ENCODE data around the gene WDR19. TPM values are rescaled to one million over a fixed set of nuclear protein-coding genes. Genes with fewer than 3 reads are reported as not detected.

WDR19 gene
- total and polyA plus RNA-seq, 2 donors from 2014 or later: 21.4 to 42.5 TPM

DNA sequence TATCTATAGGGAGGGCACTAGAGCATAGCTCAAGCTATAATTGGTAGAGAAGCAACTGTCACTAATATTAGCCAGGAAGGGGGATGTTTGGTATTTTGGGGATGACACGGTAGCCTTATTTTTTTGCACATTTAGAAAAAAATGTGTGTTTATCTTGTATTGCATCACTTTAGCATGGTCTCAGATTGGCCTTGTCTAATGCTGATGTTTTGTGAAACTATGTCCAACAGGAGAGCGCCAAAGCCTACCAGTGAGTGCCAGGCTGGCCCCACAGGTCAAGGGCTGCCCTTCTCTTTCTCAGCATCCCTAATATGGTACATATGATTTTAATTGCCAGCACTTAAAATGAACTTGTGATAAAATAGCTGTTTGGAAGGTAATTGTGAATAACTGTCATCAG lies 24.8 kb upstream of the WDR19 start:
- Histone ChIP-seq H3K4me3 (ENCODE audit: low read length in 3 of 3) (no peak overlapping the region), H3K9ac (ENCODE audit: low read length in 3 of 3) (no peak overlapping the region), H3K36me3 (ENCODE audit: control insufficient read depth in 2 of 3, insufficient read depth in 3 of 3, low read length in 3 of 3) (no peaks in the 10 kb centered on the region), H3K4me1 (ENCODE audit: control insufficient read depth in 2 of 3, insufficient read depth in 2 of 3, low read depth in 1 of 3, low read length in 3 of 3) (no peaks in the 10 kb centered on the region), H3K9me3 (ENCODE audit: control insufficient read depth in 2 of 3, insufficient read depth in 1 of 3, low read length in 3 of 3) (no peaks in the 10 kb centered on the region), H3K27me3 (ENCODE audit: control insufficient read depth, insufficient read depth, low read length) (no peaks in the 10 kb centered on the region), H3K27ac (ENCODE audit: low read depth in 2 of 2, low read length in 2 of 2) (no peak overlapping the region)
- intact Hi-C loops (cut with DNase I): no loop called here
- TF ChIP-seq, protein P1, sequence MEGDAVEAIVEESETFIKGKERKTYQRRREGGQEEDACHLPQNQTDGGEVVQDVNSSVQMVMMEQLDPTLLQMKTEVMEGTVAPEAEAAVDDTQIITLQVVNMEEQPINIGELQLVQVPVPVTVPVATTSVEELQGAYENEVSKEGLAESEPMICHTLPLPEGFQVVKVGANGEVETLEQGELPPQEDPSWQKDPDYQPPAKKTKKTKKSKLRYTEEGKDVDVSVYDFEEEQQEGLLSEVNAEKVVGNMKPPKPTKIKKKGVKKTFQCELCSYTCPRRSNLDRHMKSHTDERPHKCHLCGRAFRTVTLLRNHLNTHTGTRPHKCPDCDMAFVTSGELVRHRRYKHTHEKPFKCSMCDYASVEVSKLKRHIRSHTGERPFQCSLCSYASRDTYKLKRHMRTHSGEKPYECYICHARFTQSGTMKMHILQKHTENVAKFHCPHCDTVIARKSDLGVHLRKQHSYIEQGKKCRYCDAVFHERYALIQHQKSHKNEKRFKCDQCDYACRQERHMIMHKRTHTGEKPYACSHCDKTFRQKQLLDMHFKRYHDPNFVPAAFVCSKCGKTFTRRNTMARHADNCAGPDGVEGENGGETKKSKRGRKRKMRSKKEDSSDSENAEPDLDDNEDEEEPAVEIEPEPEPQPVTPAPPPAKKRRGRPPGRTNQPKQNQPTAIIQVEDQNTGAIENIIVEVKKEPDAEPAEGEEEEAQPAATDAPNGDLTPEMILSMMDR (IDR thresholded peaks at IDR 0.05; ENCODE audit: borderline replicate concordance, extremely low read depth, insufficient read depth): no peak
- FAIRE-seq (no peak), DNase-seq (no peak)

DNA sequence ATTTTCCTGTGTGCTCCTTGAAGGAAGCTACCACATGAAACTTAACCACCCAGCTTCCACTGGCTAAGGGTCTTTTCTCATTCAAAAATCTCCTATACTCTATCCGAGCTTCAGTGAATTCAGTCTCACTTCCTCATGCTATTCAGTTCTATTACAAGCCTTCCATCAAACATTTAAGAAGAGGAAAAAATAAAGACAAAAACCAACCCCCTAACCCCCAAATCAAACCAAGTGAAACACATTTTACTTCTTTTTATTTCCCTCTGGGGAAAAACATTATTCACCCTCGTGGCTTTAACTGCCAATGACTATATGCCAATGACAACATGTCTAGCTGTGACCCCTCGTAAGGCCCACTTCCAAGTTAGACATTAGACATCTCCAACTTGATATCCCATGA lies 16.2 kb upstream of the WDR19 start:
- H3K9ac ChIP-seq (ENCODE audit: low read length in 3 of 3): no peak overlapping the region
- H3K27ac ChIP-seq (ENCODE audit: low read depth in 2 of 2, low read length in 2 of 2): no peak overlapping the region
- H3K36me3 ChIP-seq (ENCODE audit: control insufficient read depth in 2 of 3, insufficient read depth in 3 of 3, low read length in 3 of 3): no peaks in the 10 kb centered on the region
- H3K4me3 ChIP-seq (ENCODE audit: low read length in 3 of 3): no peak overlapping the region
- TF ChIP-seq, protein P1 (IDR thresholded peaks at IDR 0.05; ENCODE audit: borderline replicate concordance, extremely low read depth, insufficient read depth): no peak
- no peaks in the 10 kb centered on the region for H3K27me3 ChIP-seq (ENCODE audit: control insufficient read depth, insufficient read depth, low read length)
- intact Hi-C loops (cut with DNase I): no loop called here
- no peak for DNase-seq
- H3K4me1 ChIP-seq (ENCODE audit: control insufficient read depth in 2 of 3, insufficient read depth in 2 of 3, low read depth in 1 of 3, low read length in 3 of 3): no peaks in the 10 kb centered on the region
- peaks cover 0 to 3% (median 0%) of the 10 kb centered on the region in 3 donors for H3K9me3 ChIP-seq (ENCODE audit: control insufficient read depth in 2 of 3, insufficient read depth in 1 of 3, low read length in 3 of 3)
- no peak for FAIRE-seq

DNA sequence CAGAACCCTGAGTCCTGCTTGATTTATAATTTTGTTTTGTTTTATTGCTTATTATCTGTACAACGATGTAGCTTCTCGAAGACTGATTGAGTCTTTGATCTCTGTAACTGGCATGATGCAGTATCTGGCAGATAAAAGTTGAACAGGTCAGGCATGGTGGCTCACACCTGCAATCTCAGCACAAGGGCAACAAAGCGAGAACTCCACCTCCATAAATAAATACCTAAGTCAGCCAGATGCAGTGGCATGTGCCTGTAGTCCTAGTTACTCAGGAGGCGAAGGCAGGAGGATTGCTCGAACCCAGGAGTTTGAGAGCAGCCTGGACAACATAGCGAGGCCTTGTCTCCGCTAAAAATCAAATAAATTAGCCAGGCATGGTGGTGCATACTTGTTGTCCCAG lies 15.7 kb upstream of the WDR19 start:
- no peaks in the 10 kb centered on the region for H3K27me3 ChIP-seq (ENCODE audit: control insufficient read depth, insufficient read depth, low read length)
- no peak for DNase-seq
- TF ChIP-seq, protein P1 (IDR thresholded peaks at IDR 0.05; ENCODE audit: borderline replicate concordance, extremely low read depth, insufficient read depth): no peak
- no peak overlapping the region for H3K27ac ChIP-seq (ENCODE audit: low read depth in 2 of 2, low read length in 2 of 2)
- peaks cover 0 to 3% (median 0%) of the 10 kb centered on the region in 3 donors for H3K9me3 ChIP-seq (ENCODE audit: control insufficient read depth in 2 of 3, insufficient read depth in 1 of 3, low read length in 3 of 3)
- no peak for FAIRE-seq
- H3K36me3 ChIP-seq (ENCODE audit: control insufficient read depth in 2 of 3, insufficient read depth in 3 of 3, low read length in 3 of 3): no peaks in the 10 kb centered on the region
- no peak overlapping the region for H3K4me3 ChIP-seq (ENCODE audit: low read length in 3 of 3)
- H3K9ac ChIP-seq (ENCODE audit: low read length in 3 of 3): no peak overlapping the region
- intact Hi-C loops (cut with DNase I): no loop called here
- H3K4me1 ChIP-seq (ENCODE audit: control insufficient read depth in 2 of 3, insufficient read depth in 2 of 3, low read depth in 1 of 3, low read length in 3 of 3): no peaks in the 10 kb centered on the region

DNA sequence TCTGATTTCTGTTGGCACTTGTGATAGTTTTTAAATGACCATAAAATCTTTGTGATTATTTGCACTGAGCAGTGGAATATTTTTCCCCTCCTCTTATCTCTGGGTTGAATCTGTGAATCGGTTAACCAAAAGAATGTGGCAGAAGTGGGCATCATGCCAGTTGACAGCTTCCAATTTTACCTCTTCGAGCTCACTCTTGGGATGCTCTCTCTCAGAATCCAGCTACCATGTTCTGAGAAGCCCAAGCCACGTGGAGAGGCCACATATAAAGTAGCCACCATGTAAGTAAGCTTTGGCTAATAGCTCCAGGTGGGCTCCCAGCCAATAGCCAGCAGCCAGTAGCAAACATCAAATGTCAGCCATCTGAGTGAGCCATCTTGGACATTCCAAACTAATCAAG lies 12.9 kb upstream of the WDR19 start:
- no peaks in the 10 kb centered on the region for H3K4me1 ChIP-seq (ENCODE audit: control insufficient read depth in 2 of 3, insufficient read depth in 2 of 3, low read depth in 1 of 3, low read length in 3 of 3)
- H3K27me3 ChIP-seq (ENCODE audit: control insufficient read depth, insufficient read depth, low read length): no peaks in the 10 kb centered on the region
- FAIRE-seq (no peak), DNase-seq (no peak)
- H3K9ac ChIP-seq (ENCODE audit: low read length in 3 of 3): no peak overlapping the region
- TF ChIP-seq, protein P1 (IDR thresholded peaks at IDR 0.05; ENCODE audit: borderline replicate concordance, extremely low read depth, insufficient read depth): no peak
- no peak overlapping the region for H3K4me3 ChIP-seq (ENCODE audit: low read length in 3 of 3)
- no peak overlapping the region for H3K27ac ChIP-seq (ENCODE audit: low read depth in 2 of 2, low read length in 2 of 2)
- no peaks in the 10 kb centered on the region for H3K36me3 ChIP-seq (ENCODE audit: control insufficient read depth in 2 of 3, insufficient read depth in 3 of 3, low read length in 3 of 3)
- intact Hi-C loops (cut with DNase I): no loop called here
- H3K9me3 ChIP-seq (ENCODE audit: control insufficient read depth in 2 of 3, insufficient read depth in 1 of 3, low read length in 3 of 3): peaks cover 0 to 3% (median 0%) of the 10 kb centered on the region in 3 donors
